ENCODE results near the gene C1QTNF12.

DNA sequence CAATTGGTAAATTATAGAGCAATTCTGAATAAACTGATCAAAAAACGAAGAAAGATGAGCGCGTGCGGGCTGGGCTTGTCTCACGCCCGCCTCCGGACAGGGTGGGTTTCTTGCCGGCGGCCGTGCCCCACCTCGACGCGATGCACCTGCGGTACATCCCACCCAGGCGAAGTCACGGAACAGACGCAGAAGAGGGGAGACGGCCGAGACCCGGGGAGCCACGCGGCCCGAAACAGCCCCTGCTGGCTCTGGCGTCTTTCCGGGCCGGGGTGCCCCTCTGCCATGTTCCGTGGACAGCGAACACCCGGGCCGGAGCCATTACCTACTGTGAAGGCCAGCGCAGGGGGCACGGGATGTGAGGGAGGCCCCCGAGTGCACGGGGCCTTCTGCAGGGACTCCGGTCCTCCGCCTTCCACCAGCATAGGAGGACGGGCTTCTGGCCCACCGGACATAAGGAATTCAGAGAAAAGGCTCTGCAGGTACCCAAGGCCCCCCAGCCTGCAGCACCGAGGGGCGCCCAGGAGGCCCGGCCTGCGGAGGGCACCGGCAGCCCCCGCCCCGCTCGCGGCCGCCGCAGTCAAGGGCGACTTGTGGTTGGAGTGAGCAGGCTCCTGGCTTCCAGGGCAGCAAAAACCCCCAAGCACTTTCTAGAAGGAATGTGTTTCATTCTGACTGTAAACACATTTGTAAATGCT is 7.6 kb upstream of the C1QTNF12 start:
- TF ChIP-seq POLR2AphosphoS5 (IDR thresholded peaks at IDR 0.05; ENCODE audit: low read depth) (no peak), SPI1 (IDR thresholded peaks at IDR 0.05; ENCODE audit: borderline replicate concordance, low read depth) (no peak)
- TF ChIP-seq, protein P1, sequence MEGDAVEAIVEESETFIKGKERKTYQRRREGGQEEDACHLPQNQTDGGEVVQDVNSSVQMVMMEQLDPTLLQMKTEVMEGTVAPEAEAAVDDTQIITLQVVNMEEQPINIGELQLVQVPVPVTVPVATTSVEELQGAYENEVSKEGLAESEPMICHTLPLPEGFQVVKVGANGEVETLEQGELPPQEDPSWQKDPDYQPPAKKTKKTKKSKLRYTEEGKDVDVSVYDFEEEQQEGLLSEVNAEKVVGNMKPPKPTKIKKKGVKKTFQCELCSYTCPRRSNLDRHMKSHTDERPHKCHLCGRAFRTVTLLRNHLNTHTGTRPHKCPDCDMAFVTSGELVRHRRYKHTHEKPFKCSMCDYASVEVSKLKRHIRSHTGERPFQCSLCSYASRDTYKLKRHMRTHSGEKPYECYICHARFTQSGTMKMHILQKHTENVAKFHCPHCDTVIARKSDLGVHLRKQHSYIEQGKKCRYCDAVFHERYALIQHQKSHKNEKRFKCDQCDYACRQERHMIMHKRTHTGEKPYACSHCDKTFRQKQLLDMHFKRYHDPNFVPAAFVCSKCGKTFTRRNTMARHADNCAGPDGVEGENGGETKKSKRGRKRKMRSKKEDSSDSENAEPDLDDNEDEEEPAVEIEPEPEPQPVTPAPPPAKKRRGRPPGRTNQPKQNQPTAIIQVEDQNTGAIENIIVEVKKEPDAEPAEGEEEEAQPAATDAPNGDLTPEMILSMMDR (IDR thresholded peaks at IDR 0.05; ENCODE audit: insufficient read depth, low read length), result no peak
- TF ChIP-seq, protein P2, sequence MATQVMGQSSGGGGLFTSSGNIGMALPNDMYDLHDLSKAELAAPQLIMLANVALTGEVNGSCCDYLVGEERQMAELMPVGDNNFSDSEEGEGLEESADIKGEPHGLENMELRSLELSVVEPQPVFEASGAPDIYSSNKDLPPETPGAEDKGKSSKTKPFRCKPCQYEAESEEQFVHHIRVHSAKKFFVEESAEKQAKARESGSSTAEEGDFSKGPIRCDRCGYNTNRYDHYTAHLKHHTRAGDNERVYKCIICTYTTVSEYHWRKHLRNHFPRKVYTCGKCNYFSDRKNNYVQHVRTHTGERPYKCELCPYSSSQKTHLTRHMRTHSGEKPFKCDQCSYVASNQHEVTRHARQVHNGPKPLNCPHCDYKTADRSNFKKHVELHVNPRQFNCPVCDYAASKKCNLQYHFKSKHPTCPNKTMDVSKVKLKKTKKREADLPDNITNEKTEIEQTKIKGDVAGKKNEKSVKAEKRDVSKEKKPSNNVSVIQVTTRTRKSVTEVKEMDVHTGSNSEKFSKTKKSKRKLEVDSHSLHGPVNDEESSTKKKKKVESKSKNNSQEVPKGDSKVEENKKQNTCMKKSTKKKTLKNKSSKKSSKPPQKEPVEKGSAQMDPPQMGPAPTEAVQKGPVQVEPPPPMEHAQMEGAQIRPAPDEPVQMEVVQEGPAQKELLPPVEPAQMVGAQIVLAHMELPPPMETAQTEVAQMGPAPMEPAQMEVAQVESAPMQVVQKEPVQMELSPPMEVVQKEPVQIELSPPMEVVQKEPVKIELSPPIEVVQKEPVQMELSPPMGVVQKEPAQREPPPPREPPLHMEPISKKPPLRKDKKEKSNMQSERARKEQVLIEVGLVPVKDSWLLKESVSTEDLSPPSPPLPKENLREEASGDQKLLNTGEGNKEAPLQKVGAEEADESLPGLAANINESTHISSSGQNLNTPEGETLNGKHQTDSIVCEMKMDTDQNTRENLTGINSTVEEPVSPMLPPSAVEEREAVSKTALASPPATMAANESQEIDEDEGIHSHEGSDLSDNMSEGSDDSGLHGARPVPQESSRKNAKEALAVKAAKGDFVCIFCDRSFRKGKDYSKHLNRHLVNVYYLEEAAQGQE (IDR thresholded peaks at IDR 0.05; ENCODE audit: insufficient replicate concordance, low read depth), result no peak

All from HL-60 (cell line).